GM11168 (cell line): ENCODE measurements around the gene LIMS1.

ENCODE experiments used
- in situ Hi-C: fragments of 300-500 bp; cut with MboI; formaldehyde crosslinking; loops from one replicate; pipeline ENCODE4 v1.12.0; 2022; ENCODE audit warnings: low sequenced_read_pairs; ENCODE audit not compliant: unreplicated experiment

LIMS1 gene

DNA sequence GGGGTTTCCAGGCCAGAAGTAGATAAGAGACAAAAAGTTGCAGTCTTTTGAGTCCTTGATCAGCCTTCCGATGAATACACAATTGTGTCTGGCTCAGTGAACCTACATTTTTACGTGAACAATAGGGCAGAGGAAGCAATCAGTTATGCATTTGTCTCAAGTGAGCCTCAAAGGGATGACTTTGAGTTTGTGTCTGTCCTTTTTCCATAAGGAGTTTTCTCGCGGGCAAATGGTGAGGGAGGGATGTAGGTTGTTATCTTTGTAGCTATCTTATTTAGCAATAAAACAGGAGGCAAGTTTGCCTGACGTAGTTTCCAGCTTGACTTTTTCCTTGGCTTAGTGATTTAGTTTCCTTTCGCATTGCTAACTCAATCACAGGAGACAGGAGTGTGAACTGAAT is 119.6 kb downstream of the LIMS1 start:
- in situ Hi-C loops: loop anchor here (25.0 kb wide), 1 partner anchor 1258 kb away; no protein-coding TSS in a partner anchor

DNA sequence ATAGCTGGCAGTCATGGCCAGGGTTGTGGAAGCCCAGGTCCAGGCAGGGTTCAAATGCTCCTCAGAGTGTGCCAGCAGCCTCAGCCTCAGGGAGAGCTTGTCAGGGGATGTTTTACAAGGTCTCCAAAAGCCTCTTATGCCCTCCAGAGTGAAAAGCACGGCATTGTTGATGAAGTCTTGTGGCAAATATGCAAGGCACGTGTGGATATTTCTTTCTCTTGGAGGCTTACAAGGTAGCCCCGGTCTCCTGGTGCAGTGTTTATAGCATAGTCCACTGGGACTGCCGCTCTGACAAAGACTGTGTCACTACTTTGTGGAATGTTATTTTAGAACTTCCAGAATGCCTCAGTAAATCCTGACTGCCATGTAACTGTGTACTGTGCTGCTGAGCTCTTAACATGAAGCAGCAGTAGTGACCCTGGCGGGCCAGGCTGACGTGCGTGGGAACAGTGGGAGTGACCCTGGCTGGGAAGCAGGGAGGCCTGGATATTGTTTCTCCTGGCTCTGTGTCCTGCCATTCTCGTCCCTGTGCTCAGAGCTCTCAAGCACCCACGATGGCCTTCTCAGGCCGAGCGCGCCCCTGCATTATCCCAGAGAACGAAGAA is 120.4 kb downstream of the LIMS1 start:
- in situ Hi-C loops: loop anchor here (25.0 kb wide), 1 partner anchor 1258 kb away; no protein-coding TSS in a partner anchor

- in situ Hi-C loops: loop anchor here (25.0 kb wide), 1 partner anchor 1257 kb away; no protein-coding TSS in a partner anchor
These were observed 121.0 kb downstream of the LIMS1 start for GRCh38 chr2:108655270-108655669.

- in situ Hi-C loops: loop anchor here (25.0 kb wide), 1 partner anchor 1256 kb away; no protein-coding TSS in a partner anchor
These were observed 122.0 kb downstream of the LIMS1 start for GRCh38 chr2:108656282-108656681.

DNA sequence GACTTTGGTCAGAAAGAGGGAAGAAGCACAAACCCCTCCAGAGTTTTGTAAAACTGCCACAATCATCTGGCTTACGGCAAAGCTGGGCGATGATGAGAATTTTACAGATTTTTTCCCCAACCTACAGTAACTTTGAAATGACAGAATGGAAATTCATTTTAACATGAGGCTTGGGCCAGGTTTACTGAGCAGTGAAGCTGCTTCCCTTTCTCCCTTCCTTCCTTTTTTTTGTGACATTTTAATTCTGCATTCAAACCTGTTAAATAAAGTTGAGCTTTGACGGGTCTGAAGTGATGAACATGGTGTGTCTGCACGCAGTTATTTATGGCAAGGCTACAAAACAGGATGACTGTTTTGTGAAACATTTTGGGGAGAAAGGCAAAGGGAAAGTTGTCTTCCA is 123.2 kb downstream of the LIMS1 start:
- in situ Hi-C loops: loop anchor here (25.0 kb wide), 1 partner anchor 1255 kb away; no protein-coding TSS in a partner anchor

GRCh38 chr2:108658553-108658952 is 124.3 kb downstream of the LIMS1 start:
- in situ Hi-C loops: loop anchor here (25.0 kb wide), 1 partner anchor 1254 kb away; no protein-coding TSS in a partner anchor

GRCh38 chr2:108661493-108661892 is 127.2 kb downstream of the LIMS1 start:
- in situ Hi-C loops: loop anchor here (10.0 to 25.0 kb wide), 2 partner anchors 1251 to 1803 kb away; no protein-coding TSS in a partner anchor

DNA sequence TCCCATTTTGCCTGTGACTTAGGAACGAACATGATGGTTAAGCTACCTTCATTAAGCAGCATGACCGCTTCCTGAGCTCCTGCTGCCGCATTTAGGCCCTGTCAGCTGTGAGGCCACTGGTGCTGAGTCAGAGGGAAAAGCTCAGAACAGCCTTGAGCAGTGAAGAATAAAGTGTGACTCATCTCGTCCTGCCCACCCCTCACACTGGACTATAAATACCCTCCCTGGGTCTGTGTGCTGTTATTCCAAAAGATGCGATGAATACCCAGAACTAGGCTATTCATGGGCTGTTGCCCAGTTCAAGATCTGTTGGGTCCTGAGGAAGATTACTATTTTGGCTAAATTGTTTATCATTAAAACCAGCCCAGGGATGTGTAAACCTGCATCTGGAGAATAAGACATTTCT is 127.9 kb downstream of the LIMS1 start:
- in situ Hi-C loops: loop anchor here (10.0 to 25.0 kb wide), 2 partner anchors 1250 to 1803 kb away; no protein-coding TSS in a partner anchor

GRCh38 chr2:108663346-108663745 is 129.1 kb downstream of the LIMS1 start:
- in situ Hi-C loops: loop anchor here (10.0 to 25.0 kb wide), 2 partner anchors 1249 to 1801 kb away; no protein-coding TSS in a partner anchor

DNA sequence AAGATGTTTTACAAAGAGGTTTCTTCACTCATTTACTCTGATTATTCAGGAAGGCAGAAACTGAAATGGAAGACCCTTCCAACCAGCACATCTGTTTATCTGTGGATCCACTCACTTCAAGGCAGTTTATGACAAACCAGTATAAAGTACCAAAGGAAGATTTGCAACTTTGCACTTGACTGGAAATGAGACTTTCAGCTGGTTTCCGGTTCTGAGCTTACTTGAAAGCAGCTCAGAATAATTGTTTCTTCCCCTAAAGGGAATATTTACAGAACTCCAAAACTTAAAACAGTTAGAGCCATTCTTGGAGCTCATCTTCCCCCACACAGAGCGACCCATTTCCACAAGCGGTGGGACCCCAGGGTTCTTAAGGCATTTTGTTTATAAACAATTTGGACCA is 129.8 kb downstream of the LIMS1 start:
- in situ Hi-C loops: loop anchor here (10.0 to 25.0 kb wide), 2 partner anchors 1248 to 1801 kb away; no protein-coding TSS in a partner anchor

GRCh38 chr2:108664979-108665378 is 130.7 kb downstream of the LIMS1 start:
- in situ Hi-C loops: loop anchor here (10.0 to 25.0 kb wide), 2 partner anchors 1247 to 1800 kb away; no protein-coding TSS in a partner anchor

- in situ Hi-C loops: loop anchor here (10.0 to 25.0 kb wide), 2 partner anchors 1246 to 1799 kb away; no protein-coding TSS in a partner anchor
These were observed 131.7 kb downstream of the LIMS1 start for GRCh38 chr2:108665975-108666374.

GRCh38 chr2:108667140-108667539 is 132.9 kb downstream of the LIMS1 start:
- in situ Hi-C loops: loop anchor here (10.0 to 25.0 kb wide), 2 partner anchors 1245 to 1798 kb away; no protein-coding TSS in a partner anchor

DNA sequence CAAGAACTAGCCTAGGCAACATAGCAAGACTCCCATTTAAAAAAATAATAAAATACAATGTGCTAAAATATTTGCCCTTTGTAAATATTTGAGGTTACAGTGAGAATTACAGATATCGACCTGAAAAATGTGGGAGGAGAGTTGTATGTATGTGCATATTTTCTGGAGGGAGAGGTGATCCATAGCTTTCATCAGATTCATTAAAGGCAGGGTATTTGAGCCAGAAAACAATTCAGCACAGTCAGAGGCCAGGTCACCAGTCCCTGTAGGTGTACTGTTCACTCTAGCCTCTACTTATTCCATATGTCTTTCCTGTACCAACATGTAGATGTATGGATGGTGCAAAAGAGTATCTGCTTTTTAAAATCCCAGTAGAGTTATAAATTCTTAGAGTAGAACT is 136.0 kb downstream of the LIMS1 start:
- in situ Hi-C loops: loop anchor here (25.0 kb wide), 1 partner anchor 1242 kb away; no protein-coding TSS in a partner anchor

- in situ Hi-C loops: loop anchor here (25.0 kb wide), 1 partner anchor 1240 kb away; no protein-coding TSS in a partner anchor
These were observed 138.0 kb downstream of the LIMS1 start for GRCh38 chr2:108672200-108672805.

- in situ Hi-C loops: loop anchor here (25.0 kb wide), 1 partner anchor 1111 kb away; the partner anchor contains the start of gene RGPD5
These were observed 142.3 kb downstream of the LIMS1 start for GRCh38 chr2:108676522-108676921.

DNA sequence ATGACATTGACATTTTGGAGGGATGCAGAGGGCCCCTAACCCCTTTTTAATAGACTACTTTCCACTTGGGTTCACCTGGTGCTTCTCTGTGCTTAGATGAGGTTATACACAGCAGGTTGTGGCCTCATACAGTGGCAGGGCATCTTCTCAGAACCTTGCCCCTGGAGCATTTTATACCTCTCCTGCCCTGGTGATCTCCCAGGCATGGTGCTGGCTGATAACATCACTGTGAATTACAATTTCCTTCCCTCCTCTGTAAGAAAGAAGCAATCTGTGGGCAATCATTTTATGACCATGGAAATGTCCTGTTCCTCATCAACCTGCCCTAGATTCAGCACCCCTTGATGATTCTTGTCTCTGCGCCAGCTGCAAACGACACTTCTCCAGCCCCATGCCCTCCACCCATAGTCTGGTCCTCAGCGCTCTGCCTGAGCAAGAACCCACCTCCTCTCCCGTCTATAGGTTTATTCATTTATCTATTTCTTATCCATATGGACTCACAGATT is 143.0 kb downstream of the LIMS1 start:
- in situ Hi-C loops: loop anchor here (25.0 kb wide), 1 partner anchor 1110 kb away; the partner anchor contains the start of gene RGPD5

- in situ Hi-C loops: loop anchor here (25.0 kb wide), 1 partner anchor 1109 kb away; the partner anchor contains the start of gene RGPD5
These were observed 144.0 kb downstream of the LIMS1 start for GRCh38 chr2:108678198-108678651.

DNA sequence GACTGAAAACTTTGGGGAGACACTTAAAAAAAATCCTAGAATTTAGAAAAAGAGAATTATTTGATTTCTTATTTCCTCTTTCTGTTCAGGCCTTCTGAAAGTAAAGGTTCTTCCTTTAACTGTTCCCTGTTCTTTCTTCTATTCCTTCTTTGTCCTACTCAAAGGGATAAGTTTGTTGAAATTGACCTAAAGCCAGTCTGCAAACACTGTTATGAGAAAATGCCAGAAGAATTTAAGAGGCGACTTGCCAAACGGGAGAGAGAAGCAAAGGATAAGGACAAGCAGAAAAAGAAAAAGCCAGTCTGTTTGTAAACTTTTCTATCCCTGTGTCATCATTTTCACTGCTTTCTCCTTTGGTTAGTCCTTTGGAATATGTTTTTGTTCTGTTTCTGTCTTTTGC is 146.5 kb downstream of the LIMS1 start:
- in situ Hi-C loops: loop anchor here (25.0 kb wide), 1 partner anchor 1106 kb away; the partner anchor contains the start of gene RGPD5
